NOMO-1 treated with dmso at 0.1 percent for 144 hours (cell line): ENCODE results near the gene FANCE.
"Not testable (repeated sequence)": the region's sequence is repeated elsewhere in the genome, so short reads cannot be mapped to it uniquely, and the experiment has no call there.

Source experiments
- DNase-seq: peaks from one replicate; lab custom pipeline; 2025; ENCODE audit not compliant: unreplicated experiment; lab: John Stamatoyannopoulos, UW

The FANCE gene

GRCh38 chr6:35496036-35496840 is 44.1 kb downstream of the FANCE start:
- DNase-seq = no peak

- no peak for DNase-seq
These were observed 44.9 kb downstream of the FANCE start, which contains the start of gene TEAD3 for GRCh38 chr6:35496841-35497570. Gene TEAD3, minus strand, starts transcription at chr6:35497079.

GRCh38 chr6:35497571-35498421 is 45.7 kb downstream of the FANCE start:
- no peak for DNase-seq

- no peak for DNase-seq
These were observed 46.4 kb downstream of the FANCE start for GRCh38 chr6:35498422-35499067.

- DNase-seq = no peak
These were observed 47.2 kb downstream of the FANCE start for GRCh38 chr6:35499372-35499771.

GRCh38 chr6:35500782-35501181 is 48.6 kb downstream of the FANCE start:
- no peak for DNase-seq

GRCh38 chr6:35501784-35502183 is 49.6 kb downstream of the FANCE start:
- no peak for DNase-seq

GRCh38 chr6:35503534-35503933 is 51.4 kb downstream of the FANCE start:
- no peak for DNase-seq

- no peak for DNase-seq
These were observed 53.9 kb downstream of the FANCE start for GRCh38 chr6:35505999-35506412.

- DNase-seq = no peak
These were observed 54.4 kb downstream of the FANCE start for GRCh38 chr6:35506536-35506935.

GRCh38 chr6:35507221-35507620 is 55.1 kb downstream of the FANCE start:
- DNase-seq = no peak

- DNase-seq = no peak
These were observed 55.9 kb downstream of the FANCE start for GRCh38 chr6:35508027-35508426.

- DNase-seq = no peak
These were observed 56.4 kb downstream of the FANCE start for GRCh38 chr6:35508542-35508941.

- DNase-seq = no peak
These were observed 58.9 kb downstream of the FANCE start for GRCh38 chr6:35510916-35511561.

- DNase-seq = no peak
These were observed 59.4 kb downstream of the FANCE start for GRCh38 chr6:35511562-35511941.

GRCh38 chr6:35512006-35512405 is 59.9 kb downstream of the FANCE start:
- no peak for DNase-seq

- DNase-seq = no peak
These were observed 60.6 kb downstream of the FANCE start, which contains the start of gene TULP1 for GRCh38 chr6:35512740-35513139. Gene TULP1, minus strand, starts transcription at chr6:35512896. Its CDS starts 38 bp downstream, at chr6:35512858.

- no peak for DNase-seq
These were observed 62.4 kb downstream of the FANCE start for GRCh38 chr6:35514587-35514986.

- not testable (repeated sequence) for DNase-seq
These were observed 63.8 kb downstream of the FANCE start for GRCh38 chr6:35515939-35516338.
